H1 (cell line): ENCODE data around the gene TPSD1.

Experiments
- KDM4A ChIP-seq: IDR thresholded peaks from one replicate; pipeline ENCODE4 v1.7.1; 2012; ENCODE audit warnings: low read depth, mild to moderate bottlenecking, moderate library complexity, low read length, inconsistent platforms; ENCODE audit not compliant: severe bottlenecking
- RNF2 ChIP-seq: fragments of 200-900, 300-1000 bp; sonication (generic); IDR thresholded peaks from 2 replicates; pipeline ENCODE4 v1.7.1; 2016; ENCODE audit warnings: borderline replicate concordance, low read depth, mild to moderate bottlenecking, antibody characterized with exemption, low read length; ENCODE audit not compliant: poor library complexity, severe bottlenecking; ENCODE audit errors: missing control alignments

DNA sequence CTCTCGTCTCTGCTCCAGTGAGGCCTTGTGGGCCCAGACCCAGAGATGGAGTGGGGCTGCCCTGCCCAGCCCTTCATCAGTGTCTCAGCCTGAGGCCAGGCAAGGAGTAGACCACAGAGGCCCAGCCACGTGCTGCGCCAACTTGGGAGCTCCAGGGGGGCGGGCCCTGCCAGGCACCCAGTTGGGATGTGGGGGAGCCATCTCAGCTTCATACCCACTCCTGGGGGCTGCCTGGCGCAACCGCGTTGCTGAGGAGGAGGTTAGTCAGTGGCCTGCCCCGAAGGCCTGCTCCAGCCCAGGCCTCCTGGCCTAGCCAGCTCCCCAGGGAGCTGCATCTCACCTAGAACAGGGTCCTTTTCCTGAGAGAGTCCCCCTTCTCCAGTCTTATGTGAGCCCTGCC lies 42.6 kb upstream of the TPSD1 start:
- TF ChIP-seq KDM4A, result no peak
- no peak for TF ChIP-seq RNF2
